Smooth muscle cell (in vitro differentiated cells): ENCODE results near the gene MYBPHL. TPM values are rescaled to one million over a fixed set of nuclear protein-coding genes. Genes with fewer than 3 reads are reported as not detected.

ENCODE experiments used
- DNase-seq: peaks from one replicate; lab custom pipeline; 2025; ENCODE audit not compliant: unreplicated experiment; lab: John Stamatoyannopoulos, UW
- H2AFZ ChIP-seq: fragments of 200-600 bp; sonication (generic); 2 replicates; pipeline ENCODE4 v1.6.0; 2016; ENCODE audit warnings: antibody characterized with exemption, low read depth, mild to moderate bottlenecking
- H3F3A ChIP-seq: fragments of 200-600 bp; sonication (generic); 2 replicates; pipeline ENCODE4 v1.6.0; 2017; ENCODE audit warnings: antibody characterized with exemption, low read depth
- H3K27ac ChIP-seq: fragments of 200-600 bp; sonication (generic); 2 replicates; pipeline ENCODE4 v1.5.1; 2016; ENCODE audit warnings: low read depth, mild to moderate bottlenecking
- H3K27me3 ChIP-seq: fragments of 200-600 bp; sonication (generic); 2 replicates; pipeline ENCODE4 v1.6.1; 2016; ENCODE audit warnings: low read depth, mild to moderate bottlenecking
- H3K36me3 ChIP-seq: fragments of 200-600 bp; sonication (generic); 2 replicates; pipeline ENCODE4 v1.5.1; 2016; ENCODE audit warnings: low read depth
- H3K4me1 ChIP-seq: fragments of 200-600 bp; sonication (generic); 2 replicates; pipeline ENCODE4 v1.5.1; 2016; ENCODE audit warnings: low read depth
- H3K4me2 ChIP-seq: fragments of 200-600 bp; sonication (generic); 2 replicates; pipeline ENCODE4 v1.6.0; 2016; ENCODE audit warnings: mild to moderate bottlenecking
- H3K4me3 ChIP-seq: fragments of 200-600 bp; sonication (generic); 2 replicates; pipeline ENCODE4 v1.5.1; 2016; ENCODE audit warnings: mild to moderate bottlenecking
- H3K79me2 ChIP-seq: fragments of 200-600 bp; sonication (generic); 2 replicates; pipeline ENCODE4 v1.6.0; 2016; ENCODE audit warnings: low read depth, mild to moderate bottlenecking
- H3K9ac ChIP-seq: fragments of 200-600 bp; sonication (generic); 2 replicates; pipeline ENCODE4 v1.6.0; 2016; ENCODE audit warnings: low read depth
- H3K9me3 ChIP-seq: fragments of 200-600 bp; sonication (generic); replicated peaks from 2 replicates; pipeline ENCODE4 v1.5.1; 2016; ENCODE audit warnings: low read depth
- H4K20me1 ChIP-seq: fragments of 200-600 bp; sonication (generic); 2 replicates; pipeline ENCODE4 v1.6.0; 2016; ENCODE audit warnings: low read depth
- CTCF ChIP-seq: fragments of 200-600 bp; sonication (generic); IDR thresholded peaks from 2 replicates; pipeline ENCODE4 v1.5.1; 2017; ENCODE audit warnings: borderline replicate concordance, mild to moderate bottlenecking, antibody characterized with exemption; ENCODE audit not compliant: insufficient read depth, poor library complexity, severe bottlenecking
- WGBS: methylation state at CpG from one replicate; pipeline ENCODE4 v1.1.7; 2016; ENCODE audit warnings: low lambda C conversion rate; 5-methylcytosine and 5-hydroxymethylcytosine counted together
- polyA plus RNA-seq: library from polyadenylated mRNA; unstranded; fragments of >200 nt; fragmentation: Nextera tagmentation; extraction: Ambion mirVana; gene quantifications from 2 replicates; pipeline ENCODE4 v1.2.1, GENCODE V29; 2016
- total RNA-seq: library from RNA; depleted of rRNA; stranded (reverse); fragments of >200 nt; gene quantifications from 2 replicates; pipeline ENCODE4 v1.2.3, GENCODE V29; 2014

MYBPHL gene
- total and polyA plus RNA-seq, 2 experiments from 2014 or later = not detected

DNA sequence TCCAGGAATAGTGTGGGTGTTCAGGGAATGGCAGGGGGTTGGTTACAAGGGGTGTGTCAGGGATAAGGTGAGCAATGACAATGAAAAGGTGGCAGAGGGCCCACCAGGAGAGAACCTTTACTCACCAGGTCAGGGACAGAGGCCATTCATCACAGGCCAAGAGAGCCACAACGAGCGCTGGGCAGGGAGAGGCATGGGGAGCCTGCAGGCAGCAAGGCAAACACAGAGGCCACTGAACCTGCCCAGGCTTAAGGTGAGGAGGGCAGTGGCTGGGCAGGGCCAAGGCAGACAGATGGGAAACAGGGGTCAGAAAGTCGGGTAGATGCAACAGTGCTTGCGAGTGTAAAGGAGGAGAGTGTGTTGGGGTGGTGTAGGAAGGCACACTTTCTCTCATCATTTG, 28.3 kb upstream of the MYBPHL start:
- TF ChIP-seq CTCF = no peak
- DNase-seq = no peak
- Histone ChIP-seq H3K4me2 (no peak overlapping the region), H2AFZ (no peak overlapping the region), H3K27me3 (no peaks in the 10 kb centered on the region), H3K36me3 (peaks cover 20% of the 10 kb centered on the region), H4K20me1 (no peaks in the 10 kb centered on the region), H3K9me3 (peaks cover 3% of the 10 kb centered on the region), H3K9ac (no peak overlapping the region), H3F3A (no peaks in the 10 kb centered on the region), H3K4me3 (no peak overlapping the region), H3K4me1 (no peaks in the 10 kb centered on the region), H3K79me2 (no peaks in the 10 kb centered on the region), H3K27ac (no peak overlapping the region)
- 95% methylated on average over 4 of the region's 4 CpGs for WGBS

DNA sequence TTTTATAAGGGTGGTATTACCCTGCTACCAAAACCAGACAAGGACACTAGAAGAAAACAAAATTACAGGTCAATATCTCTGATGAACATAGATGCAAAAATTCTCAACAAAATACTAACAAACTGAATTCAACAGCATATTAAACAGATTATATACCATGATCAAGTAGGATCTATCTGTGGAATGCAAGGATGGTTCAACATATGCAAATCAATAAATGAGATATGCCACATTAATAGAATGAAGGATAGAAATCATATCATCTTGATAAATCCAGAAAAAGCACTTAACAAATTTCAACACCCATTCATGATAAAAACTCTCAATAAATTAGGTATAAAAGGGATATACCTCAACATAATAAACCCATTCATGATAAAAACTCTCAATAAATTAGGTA, 24.3 kb upstream of the MYBPHL start:
- no peaks in the 10 kb centered on the region for H3K4me1 ChIP-seq
- H3K27ac ChIP-seq = no peak overlapping the region
- H2AFZ ChIP-seq = no peak overlapping the region
- H3K9ac ChIP-seq = no peak overlapping the region
- H3K79me2 ChIP-seq = no peaks in the 10 kb centered on the region
- H3K4me2 ChIP-seq = no peak overlapping the region
- H3F3A ChIP-seq = no peaks in the 10 kb centered on the region
- H3K4me3 ChIP-seq = no peak overlapping the region
- H3K9me3 ChIP-seq = peaks cover 3% of the 10 kb centered on the region
- no peaks in the 10 kb centered on the region for H3K27me3 ChIP-seq
- no peak for TF ChIP-seq CTCF
- H3K36me3 ChIP-seq = peaks cover 20% of the 10 kb centered on the region
- H4K20me1 ChIP-seq = no peaks in the 10 kb centered on the region
- no peak for DNase-seq

GRCh38 chr1:109327285-109327684, 20.5 kb upstream of the MYBPHL start:
- H4K20me1 ChIP-seq = no peaks in the 10 kb centered on the region
- no peak overlapping the region for H3K27ac ChIP-seq
- H3K36me3 ChIP-seq = peaks cover 3% of the 10 kb centered on the region
- WGBS = 87% methylated on average over 5 of the region's 5 CpGs
- no peak overlapping the region for H3K9ac ChIP-seq
- no peak for TF ChIP-seq CTCF
- DNase-seq = no peak
- H3K4me3 ChIP-seq = no peak overlapping the region
- H3K79me2 ChIP-seq = no peaks in the 10 kb centered on the region
- H3K9me3 ChIP-seq = peaks cover 3% of the 10 kb centered on the region
- H3K4me2 ChIP-seq = no peak overlapping the region
- no peaks in the 10 kb centered on the region for H3K27me3 ChIP-seq
- no peak overlapping the region for H2AFZ ChIP-seq
- no peaks in the 10 kb centered on the region for H3F3A ChIP-seq
- no peaks in the 10 kb centered on the region for H3K4me1 ChIP-seq

DNA sequence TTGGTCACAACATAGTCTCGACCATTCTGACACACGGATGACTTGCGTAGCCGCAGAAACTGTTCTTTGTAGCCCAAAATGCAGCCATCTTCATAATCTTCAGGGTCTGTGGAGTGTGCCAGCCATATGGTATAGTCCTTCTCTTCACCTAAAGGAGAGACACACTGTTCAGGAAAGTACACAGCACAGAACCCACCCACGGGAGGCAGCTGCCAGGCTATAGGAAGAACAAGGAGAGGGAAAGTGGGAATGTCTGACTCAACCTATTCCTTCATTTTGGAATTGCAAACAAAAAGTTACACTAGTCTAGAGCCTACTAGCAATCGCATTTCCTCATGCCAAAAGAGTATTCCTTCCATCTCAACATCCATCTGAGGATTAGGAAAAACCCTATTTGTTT, 16.2 kb upstream of the MYBPHL start:
- Histone ChIP-seq H4K20me1 (no peaks in the 10 kb centered on the region), H3K4me1 (no peaks in the 10 kb centered on the region), H3K79me2 (no peaks in the 10 kb centered on the region), H3K4me3 (no peak overlapping the region), H3K36me3 (no peaks in the 10 kb centered on the region), H3K27ac (no peak overlapping the region), H3K27me3 (no peaks in the 10 kb centered on the region), H3K9me3 (no peaks in the 10 kb centered on the region), H3K9ac (no peak overlapping the region), H3F3A (no peaks in the 10 kb centered on the region), H3K4me2 (no peak overlapping the region), H2AFZ (no peak overlapping the region)
- WGBS = 95% methylated on average over 6 of the region's 6 CpGs
- no peak for DNase-seq
- TF ChIP-seq CTCF = no peak
